SH-SY5Y (cell line): ENCODE measurements around the gene HAGH.

Source experiments
- GATA2 ChIP-seq: IDR thresholded peaks from 2 replicates; pipeline ENCODE4 v1.6.1; 2011; ENCODE audit warnings: mild to moderate bottlenecking, low read depth, low read length
- GATA3 ChIP-seq: IDR thresholded peaks from 2 replicates; pipeline ENCODE4 v1.6.1; 2011; ENCODE audit warnings: low read depth, mild to moderate bottlenecking, low read length, moderate library complexity

DNA sequence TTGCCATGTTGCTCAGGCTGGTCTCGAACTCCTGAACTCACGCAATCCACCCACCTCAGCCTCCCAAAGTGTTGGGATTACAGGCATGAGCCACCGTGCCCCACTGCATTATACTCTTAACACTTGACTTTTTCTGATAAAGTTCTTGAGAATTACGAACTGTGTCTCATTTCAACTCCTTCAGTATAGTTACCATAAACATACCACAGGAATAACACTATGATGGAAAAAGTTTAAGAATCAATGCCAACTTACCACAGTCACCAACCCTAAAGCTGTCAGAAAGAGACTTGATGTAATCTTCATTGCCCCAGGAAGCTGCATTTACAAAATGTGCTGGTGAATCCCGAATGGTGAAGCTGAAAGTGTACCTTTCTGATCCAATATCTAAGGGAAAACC, 35.1 kb upstream of the HAGH start:
- TF ChIP-seq GATA2: no peak
- no peak for TF ChIP-seq GATA3
